IMR-90 (cell line): ENCODE data around the gene DTX3L. TPM values are rescaled to one million over a fixed set of nuclear protein-coding genes. Genes with fewer than 3 reads are reported as not detected.

ENCODE experiments used
- ATAC-seq: fragments of 200-7000 bp; cut with Tn5 transposase; 2 replicates; pipeline ENCODE4 v1.9.1; 2020; ENCODE audit warnings: low read depth, mild to moderate bottlenecking, moderate library complexity
- BruUV-seq: library from RNA; stranded (reverse); fragments of 400-500 nt; replicated peaks from 2 replicates; lab custom pipeline; 2021; lab: Mats Ljungman, UMichigan
- CTCF ChIA-PET: fragments of 300-600 bp; formaldehyde crosslinking; extraction: SDS; loops from one replicate; lab custom pipeline; 2021; ENCODE audit warnings: antibody characterized with exemption; lab: Yijun Ruan, JAX
- POLR2A ChIA-PET: fragments of 300-600 bp; sonication (Branson Sonifier 250); formaldehyde crosslinking; loops from one replicate; lab custom pipeline; 2022; ENCODE audit warnings: antibody characterized with exemption; ENCODE audit not compliant: unreplicated experiment; lab: Charles Lee
- DNase-seq: peaks from one replicate; pipeline ENCODE4 v3.0.0; 2013
- H2AFZ ChIP-seq: replicated peaks from 2 replicates; pipeline ENCODE3; 2013; ENCODE audit warnings: low read length, mild to moderate bottlenecking; ENCODE audit not compliant: poor library complexity
- H2AK5ac ChIP-seq: 2 replicates; pipeline ENCODE4 v1.6.1; 2013; ENCODE audit warnings: low read depth, low read length, inconsistent platforms
- H2AK9ac ChIP-seq: replicated peaks from 2 replicates; pipeline ENCODE3; 2013; ENCODE audit warnings: mild to moderate bottlenecking, low read depth, low read length, moderate library complexity; ENCODE audit not compliant: poor library complexity
- H2BK120ac ChIP-seq: 2 replicates; pipeline ENCODE4 v1.6.1; 2013; ENCODE audit warnings: low read depth, low read length, inconsistent platforms
- H2BK15ac ChIP-seq: 3 replicates; pipeline ENCODE4 v1.6.1; 2013; ENCODE audit warnings: low read depth, low read length, inconsistent platforms
- H2BK20ac ChIP-seq: 2 replicates; pipeline ENCODE4 v1.6.1; 2013; ENCODE audit warnings: low read depth, mild to moderate bottlenecking, inconsistent platforms, low read length, moderate library complexity
- H2BK5ac ChIP-seq: 2 replicates; pipeline ENCODE4 v1.6.1; 2013; ENCODE audit warnings: mild to moderate bottlenecking, low read depth, low read length, inconsistent platforms; ENCODE audit not compliant: poor library complexity, severe bottlenecking
- H3K14ac ChIP-seq: replicated peaks from 2 replicates; pipeline ENCODE4 v1.6.1; 2013; ENCODE audit warnings: low read depth, low read length, inconsistent platforms
- H3K18ac ChIP-seq: 2 replicates; pipeline ENCODE4 v1.6.1; 2013; ENCODE audit warnings: low read depth, low read length, control low read depth
- H3K23ac ChIP-seq: 2 replicates; pipeline ENCODE4 v1.6.1; 2013; ENCODE audit warnings: low read depth, low read length, inconsistent platforms
- H3K27ac ChIP-seq: 2 replicates; pipeline ENCODE4 v1.5.1; 2013; ENCODE audit warnings: mild to moderate bottlenecking, control low read depth, low read length; ENCODE audit not compliant: insufficient read depth
- H3K27me3 ChIP-seq: 2 replicates; pipeline ENCODE4 v1.6.1; 2013; ENCODE audit warnings: low read length; ENCODE audit not compliant: control insufficient read depth, insufficient read depth
- H3K36me3 ChIP-seq: 2 replicates; pipeline ENCODE4 v1.6.1; 2013; ENCODE audit warnings: low read length, mixed read lengths; ENCODE audit not compliant: control insufficient read depth, insufficient read depth
- H3K4ac ChIP-seq: 2 replicates; pipeline ENCODE4 v1.6.1; 2013; ENCODE audit warnings: low read depth, low read length, inconsistent platforms
- H3K4me1 ChIP-seq: 2 replicates; pipeline ENCODE4 v1.6.1; 2013; ENCODE audit warnings: low read length, mixed read lengths; ENCODE audit not compliant: control insufficient read depth, insufficient read depth
- H3K4me2 ChIP-seq: 2 replicates; pipeline ENCODE4 v1.6.1; 2013; ENCODE audit warnings: low read depth, mild to moderate bottlenecking, control low read depth, low read length, moderate library complexity
- H3K4me3 ChIP-seq: 2 replicates; pipeline ENCODE4 v1.5.1; 2013; ENCODE audit warnings: low read depth, mild to moderate bottlenecking, control low read depth, low read length, moderate library complexity; ENCODE audit not compliant: insufficient read depth
- H3K56ac ChIP-seq: 2 replicates; pipeline ENCODE4 v1.6.1; 2013; ENCODE audit warnings: low read length, inconsistent platforms; ENCODE audit not compliant: insufficient read depth; ENCODE audit errors: extremely low read depth
- H3K79me1 ChIP-seq, 2 experiments: 2 replicates each; pipeline ENCODE4 v1.6.1; 2013; ENCODE audit warnings: low read length in 2 of 2, inconsistent platforms in 1 of 2, low read depth in 1 of 2
- H3K9ac ChIP-seq: 2 replicates; pipeline ENCODE4 v1.6.1; 2013; ENCODE audit warnings: low read depth, low read length, control low read depth
- H3K9me1 ChIP-seq: 2 replicates; pipeline ENCODE4 v1.6.1; 2013; ENCODE audit warnings: low read length, inconsistent platforms; ENCODE audit not compliant: insufficient read depth
- H3K9me3 ChIP-seq: 2 replicates; pipeline ENCODE4 v1.6.1; 2013; ENCODE audit warnings: low read length; ENCODE audit not compliant: control insufficient read depth, insufficient read depth
- H4K20me1 ChIP-seq: 2 replicates; pipeline ENCODE4 v1.6.1; 2013; ENCODE audit warnings: low read length, inconsistent platforms; ENCODE audit not compliant: insufficient read depth
- H4K5ac ChIP-seq: 2 replicates; pipeline ENCODE4 v1.6.1; 2013; ENCODE audit warnings: mild to moderate bottlenecking, low read depth, low read length, control low read depth
- H4K8ac ChIP-seq, 2 experiments: 2 replicates each; pipeline ENCODE4 v1.6.1; 2013; ENCODE audit warnings: low read depth in 2 of 2, low read length in 2 of 2, control low read depth in 1 of 2, inconsistent platforms in 1 of 2
- H4K91ac ChIP-seq: 2 replicates; pipeline ENCODE4 v1.6.1; 2013; ENCODE audit warnings: low read depth, low read length, inconsistent platforms; ENCODE audit not compliant: insufficient read depth
- CEBPB ChIP-seq: IDR thresholded peaks from 2 replicates; pipeline ENCODE4 v1.6.1; 2012; ENCODE audit warnings: low read depth, low read length, improper control_type of control experiment
- CHD1 ChIP-seq: IDR thresholded peaks from 2 replicates; pipeline ENCODE4 v1.6.1; 2012; ENCODE audit warnings: low read depth, low read length, improper control_type of control experiment
- MAZ ChIP-seq: IDR thresholded peaks from 2 replicates; pipeline ENCODE4 v1.6.1; 2012; ENCODE audit warnings: low read depth, mild to moderate bottlenecking, low read length, improper control_type of control experiment, moderate library complexity, borderline replicate concordance
- MXI1 ChIP-seq: IDR thresholded peaks from 2 replicates; pipeline ENCODE4 v1.6.1; 2012; ENCODE audit warnings: low read depth, mild to moderate bottlenecking, low read length, moderate library complexity, borderline replicate concordance
- NFE2L2 ChIP-seq: fragments of 150-350 bp; IDR thresholded peaks from 2 replicates; pipeline ENCODE4 v1.6.1; 2016; ENCODE audit warnings: low read depth, mild to moderate bottlenecking, low read length
- POLR2A ChIP-seq: IDR thresholded peaks from 2 replicates; pipeline ENCODE4 v1.6.1; 2012; ENCODE audit warnings: mild to moderate bottlenecking, low read depth, low read length
- RAD21 ChIP-seq: IDR thresholded peaks from 2 replicates; pipeline ENCODE4 v1.6.1; 2012; ENCODE audit warnings: low read length, improper control_type of control experiment
- RCOR1 ChIP-seq: IDR thresholded peaks from 2 replicates; pipeline ENCODE4 v1.6.1; 2012; ENCODE audit warnings: mild to moderate bottlenecking, low read length, improper control_type of control experiment; ENCODE audit not compliant: insufficient replicate concordance
- RFX5 ChIP-seq: IDR thresholded peaks from 2 replicates; pipeline ENCODE4 v1.8.0; 2012; ENCODE audit warnings: low read depth, mild to moderate bottlenecking, low read length, moderate library complexity
- SMC3 ChIP-seq: fragments of 150-350 bp; IDR thresholded peaks from 2 replicates; pipeline ENCODE4 v1.6.1; 2016; ENCODE audit warnings: low read depth, mild to moderate bottlenecking, antibody characterized with exemption, low read length, moderate library complexity
- USF2 ChIP-seq: fragments of 150-350 bp; IDR thresholded peaks from 2 replicates; pipeline ENCODE4 v1.6.1; 2017; ENCODE audit warnings: mild to moderate bottlenecking, antibody characterized with exemption, low read length, low read depth
- WGBS, 2 experiments: methylation state at CpG; one replicate each; pipeline versions ENCODE4 v1.1.5 to v1.1.7; 2013; ENCODE audit warnings: missing lambda C conversion rate in 2 of 2; ENCODE audit not compliant: insufficient read length in 1 of 2; ENCODE audit errors: extremely low coverage in 2 of 2; 5-methylcytosine and 5-hydroxymethylcytosine counted together
- dilution Hi-C: fragments of 300-500 bp; cut with HindIII; formaldehyde crosslinking; loops from one replicate; pipeline ENCODE4 v1.14.3; 2018; ENCODE audit warnings: low sequenced_read_pairs; ENCODE audit not compliant: unreplicated experiment
- in situ Hi-C: fragments of 300-500 bp; cut with MboI; formaldehyde crosslinking; loops from 3 replicates; pipeline ENCODE4 v1.14.3; 2019; ENCODE audit warnings: low sequenced_read_pairs, inconsistent platforms, mixed read lengths
- intact Hi-C: fragments of 100-400 bp; cut with micrococcal nuclease; formaldehyde crosslinking; loops from 2 replicates; pipeline ENCODE4 v1.10.0; 2022
- polyA plus RNA-seq, 3 experiments: library from polyadenylated mRNA; depleted of rRNA; stranded (reverse); fragments of >200 nt; gene quantifications; 2 replicates each; pipeline ENCODE4 v1.2.3, GENCODE V29; 2012; ENCODE audit warnings: low replicate concordance in 1 of 3
- total RNA-seq: library from RNA; depleted of rRNA; stranded (reverse); fragments of >200 nt; gene quantifications from 2 replicates; pipeline ENCODE4 v1.2.3, GENCODE V29; 2012

DTX3L gene
- total and polyA plus RNA-seq, 2 of the 4 experiments (the other 2 are of a cell fraction): 4.1 to 7.9 TPM

DNA sequence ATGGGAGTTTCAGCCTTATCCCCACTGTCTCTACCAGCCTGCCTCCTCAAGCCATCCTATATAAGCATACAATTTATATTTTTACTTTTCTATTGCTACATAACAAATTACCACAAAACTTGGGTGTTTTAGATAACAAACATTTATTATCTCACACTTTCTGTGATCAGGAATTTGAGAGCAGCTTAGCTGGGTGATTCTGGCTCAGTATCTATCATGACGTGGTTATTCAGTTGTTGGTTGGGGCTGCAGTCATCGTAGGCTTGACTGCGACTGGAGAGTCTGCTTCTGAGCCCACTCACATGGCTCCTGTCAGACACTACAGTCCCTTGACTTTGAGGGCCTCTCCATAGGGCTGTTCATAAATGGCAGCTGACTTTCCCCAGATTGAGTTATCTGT, 34.0 kb downstream of the DTX3L start:
- no peak overlapping the region for H2BK5ac ChIP-seq
- DNase-seq (no peak), ATAC-seq (no peak)
- H4K20me1 ChIP-seq: no peaks in the 10 kb centered on the region
- H2AFZ ChIP-seq: no peak overlapping the region
- H3K4me1 ChIP-seq: no peaks in the 10 kb centered on the region
- no peak overlapping the region for H2BK20ac ChIP-seq
- dilution Hi-C loops (no loop called here), intact Hi-C loops (no loop called here), in situ Hi-C loops (no loop called here)
- no peak overlapping the region for H2BK120ac ChIP-seq
- H2BK15ac ChIP-seq: no peak overlapping the region
- no peak overlapping the region for H4K8ac ChIP-seq
- H3K18ac ChIP-seq: no peak overlapping the region
- no TSS peak for BruUV-seq
- H2AK9ac ChIP-seq: no peak overlapping the region
- 0 out of 2 replicates have a peak, but pooled peaks cover 3% of the 10 kb centered on the region for H3K9me3 ChIP-seq
- no peak overlapping the region for H3K4ac ChIP-seq
- H3K27me3 ChIP-seq: peaks cover 11% of the 10 kb centered on the region
- ChIA-PET CTCF (no interaction called here), POLR2A (no interaction called here)
- no peak overlapping the region for H3K56ac ChIP-seq
- no peak overlapping the region for H2AK5ac ChIP-seq
- H3K4me2 ChIP-seq: no peak overlapping the region; the same call in 1 of the 2 replicates
- H4K91ac ChIP-seq: no peak overlapping the region
- WGBS, 2 experiments: no CpG with 5 or more reads among the region's 3 CpGs
- no peak overlapping the region for H3K4me3 ChIP-seq
- no peak overlapping the region for H3K14ac ChIP-seq
- H4K5ac ChIP-seq: no peak overlapping the region
- no peaks in the 10 kb centered on the region for H3K9me1 ChIP-seq
- H3K79me1 ChIP-seq: no peaks in the 10 kb centered on the region
- H3K36me3 ChIP-seq: no peaks in the 10 kb centered on the region
- no peak overlapping the region for H3K27ac ChIP-seq
- TF ChIP-seq CHD1 (no peak), SMC3 (no peak), POLR2A (no peak), RCOR1 (no peak), NFE2L2 (no peak), MXI1 (no peak), USF2 (no peak), CEBPB (no peak), RAD21 (no peak), MAZ (no peak), RFX5 (no peak)
- H3K23ac ChIP-seq: no peak overlapping the region
- H3K9ac ChIP-seq: no peak overlapping the region
